Neural cell (in vitro differentiated cells): Measurements from ENCODE around the gene SLC1A1. TPM values are rescaled to one million over a fixed set of nuclear protein-coding genes. Genes with fewer than 3 reads are reported as not detected.
"Not testable (repeated sequence)": the region's sequence is repeated elsewhere in the genome, so short reads cannot be mapped to it uniquely, and the experiment has no call there.

Experiments
- H2AFZ ChIP-seq: fragments of 200-600, 300-800 bp; sonication (generic), shearing (Covaris generic); 2 replicates; pipeline ENCODE4 v1.6.0; 2014; ENCODE audit warnings: low read depth, mild to moderate bottlenecking, antibody characterized with exemption, low read length, moderate library complexity
- H3F3A ChIP-seq: fragments of 200-600 bp; shearing (Covaris generic); 2 replicates; pipeline ENCODE4 v1.6.1; 2016; ENCODE audit warnings: mild to moderate bottlenecking, moderate library complexity, mixed read lengths, antibody characterized with exemption, low read length; ENCODE audit not compliant: insufficient read depth, poor library complexity, severe bottlenecking
- H3K27ac ChIP-seq: fragments of 200-600, 300-800 bp; sonication (generic), shearing (Covaris generic); 2 replicates; pipeline ENCODE4 v1.5.1; 2014; ENCODE audit warnings: mild to moderate bottlenecking, low read length, moderate library complexity
- H3K27me3 ChIP-seq: fragments of 300-800, 200-600 bp; sonication (generic), shearing (Covaris generic); 2 replicates; pipeline ENCODE4 v1.6.0; 2014; ENCODE audit warnings: mild to moderate bottlenecking, low read depth, low read length, moderate library complexity; ENCODE audit not compliant: insufficient read depth
- H3K36me3 ChIP-seq: fragments of 300-800, 200-600 bp; sonication (generic), shearing (Covaris generic); 2 replicates; pipeline ENCODE4 v1.5.1; 2014; ENCODE audit warnings: mild to moderate bottlenecking, antibody characterized with exemption, low read length, moderate library complexity; ENCODE audit not compliant: insufficient read depth
- H3K4me2 ChIP-seq: fragments of 300-800, 200-600 bp; sonication (generic), shearing (Covaris generic); 2 replicates; pipeline ENCODE4 v1.6.0; 2014; ENCODE audit warnings: mild to moderate bottlenecking, low read length
- H3K4me3 ChIP-seq: fragments of 300-800, 200-600 bp; sonication (generic), shearing (Covaris generic); 2 replicates; pipeline ENCODE4 v1.5.1; 2014; ENCODE audit warnings: mild to moderate bottlenecking, low read length, moderate library complexity
- H3K79me2 ChIP-seq: fragments of 200-600 bp; shearing (Covaris generic); replicated peaks from 2 replicates; pipeline ENCODE4 v1.6.0; 2014; ENCODE audit warnings: mild to moderate bottlenecking, low read length, moderate library complexity; ENCODE audit not compliant: insufficient read depth
- H3K9ac ChIP-seq: fragments of 300-800, 200-600 bp; sonication (generic), shearing (Covaris generic); 2 replicates; pipeline ENCODE4 v1.6.1; 2016; ENCODE audit warnings: mild to moderate bottlenecking, low read length, mixed read lengths
- H3K9me2 ChIP-seq: fragments of 200-600 bp; shearing (Covaris generic); 2 replicates; pipeline ENCODE4 v1.6.1; 2016; ENCODE audit warnings: mild to moderate bottlenecking, low read length, mixed read lengths; ENCODE audit not compliant: insufficient read depth
- H3K9me3 ChIP-seq: fragments of 200-600, 300-800 bp; sonication (generic), shearing (Covaris generic); 2 replicates; pipeline ENCODE4 v1.6.1; 2016; ENCODE audit warnings: mild to moderate bottlenecking, mixed run types, low read length, moderate library complexity, mixed read lengths
- H4K20me1 ChIP-seq: fragments of 200-600 bp; shearing (Covaris generic); 2 replicates; pipeline ENCODE4 v1.6.1; 2016; ENCODE audit warnings: mild to moderate bottlenecking, mixed run types; ENCODE audit not compliant: insufficient read depth
- CTCF ChIP-seq: fragments of 450-650 bp; IDR thresholded peaks from 2 replicates; pipeline ENCODE4 v1.5.1; 2014; ENCODE audit warnings: antibody characterized with exemption, mild to moderate bottlenecking, moderate library complexity; ENCODE audit not compliant: poor library complexity, severe bottlenecking
- EP300 ChIP-seq: fragments of 450-650 bp; conservative IDR thresholded peaks from 2 replicates; pipeline ENCODE4 v1.6.1; 2014; ENCODE audit warnings: antibody characterized with exemption, mild to moderate bottlenecking, moderate library complexity; ENCODE audit not compliant: poor library complexity, severe bottlenecking
- EZH2 ChIP-seq: fragments of 200-600, 300-800 bp; shearing (Covaris generic), sonication (generic); IDR thresholded peaks from 2 replicates; pipeline ENCODE4 v1.6.1; 2014; ENCODE audit warnings: antibody characterized with exemption, low read length, borderline replicate concordance, mild to moderate bottlenecking; ENCODE audit not compliant: insufficient read depth, poor library complexity, severe bottlenecking
- MXI1 ChIP-seq: fragments of 450-650 bp; conservative IDR thresholded peaks from 2 replicates; pipeline ENCODE4 v1.6.1; 2014; ENCODE audit warnings: antibody characterized with exemption, mild to moderate bottlenecking; ENCODE audit not compliant: poor library complexity, severe bottlenecking
- POLR2AphosphoS5 ChIP-seq: IDR thresholded peaks from 2 replicates; pipeline ENCODE4 v1.6.1; 2012
- REST ChIP-seq: IDR thresholded peaks from 2 replicates; pipeline ENCODE4 v1.6.1; 2012; ENCODE audit warnings: borderline replicate concordance
- SMC3 ChIP-seq: fragments of 450-650 bp; conservative IDR thresholded peaks from 2 replicates; pipeline ENCODE4 v1.6.1; 2014; ENCODE audit warnings: antibody characterized with exemption, mild to moderate bottlenecking, moderate library complexity; ENCODE audit not compliant: poor library complexity
- TAF1 ChIP-seq: IDR thresholded peaks from 2 replicates; pipeline ENCODE4 v1.6.1; 2012; ENCODE audit warnings: low read depth
- polyA plus RNA-seq: library from polyadenylated mRNA; depleted of rRNA; stranded (reverse); fragments of >200 nt; gene quantifications from 2 replicates; pipeline ENCODE4 v1.2.3, GENCODE V29; 2014

Gene SLC1A1
- polyA plus RNA-seq, 1 donor from 2014 or later = 30.8 TPM

GRCh38 chr9:4531355-4531754, 41.1 kb downstream of the SLC1A1 start:
- H3K9me2 ChIP-seq, H3K36me3 ChIP-seq, H3K27me3 ChIP-seq, H3K4me3 ChIP-seq, H3K4me2 ChIP-seq, H3K27ac ChIP-seq, H3K9ac ChIP-seq, H3K9me3 ChIP-seq, H4K20me1 ChIP-seq, H3K79me2 ChIP-seq, H2AFZ ChIP-seq, H3F3A ChIP-seq: not testable (repeated sequence)

GRCh38 chr9:4533881-4534280, 43.6 kb downstream of the SLC1A1 start:
- H3F3A ChIP-seq, H3K9me2 ChIP-seq, H3K9me3 ChIP-seq, H3K27me3 ChIP-seq, H2AFZ ChIP-seq, H3K27ac ChIP-seq, H3K9ac ChIP-seq, H3K79me2 ChIP-seq, H3K36me3 ChIP-seq, H3K4me2 ChIP-seq, H4K20me1 ChIP-seq, H3K4me3 ChIP-seq: not testable (repeated sequence)

- H3K4me2 ChIP-seq, H3F3A ChIP-seq, H2AFZ ChIP-seq, H3K9ac ChIP-seq, H3K36me3 ChIP-seq, H3K9me2 ChIP-seq, H3K79me2 ChIP-seq, H3K4me3 ChIP-seq, H3K27me3 ChIP-seq, H3K27ac ChIP-seq, H4K20me1 ChIP-seq: not testable (repeated sequence)
- peaks cover 10% of the 10 kb centered on the region for H3K9me3 ChIP-seq
Observed at GRCh38 chr9:4536196-4536595, 45.9 kb downstream of the SLC1A1 start.

GRCh38 chr9:4537581-4537980, 47.3 kb downstream of the SLC1A1 start:
- H3K36me3 ChIP-seq = no peaks in the 10 kb centered on the region
- H3K9me3 ChIP-seq = peaks cover 7% of the 10 kb centered on the region
- TF ChIP-seq MXI1 = no peak
- no peak for TF ChIP-seq EZH2
- TF ChIP-seq SMC3 = no peak
- TF ChIP-seq TAF1 = no peak
- TF ChIP-seq POLR2AphosphoS5 = no peak
- no peak for TF ChIP-seq EP300
- H3F3A ChIP-seq = no peaks in the 10 kb centered on the region
- no peaks in the 10 kb centered on the region for H4K20me1 ChIP-seq
- no peak overlapping the region for H3K27ac ChIP-seq
- no peaks in the 10 kb centered on the region for H3K27me3 ChIP-seq
- no peaks in the 10 kb centered on the region for H3K79me2 ChIP-seq
- H3K4me3 ChIP-seq = no peak overlapping the region
- no peak overlapping the region for H3K4me2 ChIP-seq
- H3K9ac ChIP-seq = no peak overlapping the region
- no peak overlapping the region for H2AFZ ChIP-seq
- H3K9me2 ChIP-seq = no peaks in the 10 kb centered on the region

GRCh38 chr9:4538107-4538506, 47.8 kb downstream of the SLC1A1 start:
- no peaks in the 10 kb centered on the region for H3F3A ChIP-seq
- TF ChIP-seq SMC3 (no peak), MXI1 (no peak), EP300 (no peak), CTCF (no peak), REST (no peak)
- no peaks in the 10 kb centered on the region for H3K79me2 ChIP-seq
- no peak overlapping the region for H2AFZ ChIP-seq
- H3K9me2 ChIP-seq = no peaks in the 10 kb centered on the region
- peaks cover 7% of the 10 kb centered on the region for H3K9me3 ChIP-seq
- no peaks in the 10 kb centered on the region for H3K36me3 ChIP-seq
- H3K4me2 ChIP-seq = no peak overlapping the region
- no peak overlapping the region for H3K9ac ChIP-seq
- H4K20me1 ChIP-seq = no peaks in the 10 kb centered on the region
- H3K4me3 ChIP-seq = no peak overlapping the region
- H3K27ac ChIP-seq = no peak overlapping the region
- no peaks in the 10 kb centered on the region for H3K27me3 ChIP-seq
